SK-N-MC (cell line): ENCODE measurements around the gene C4BPA.

Experiments
- EZH2 ChIP-seq: fragments of 200-600 bp; sonication (generic); IDR thresholded peaks from one replicate; pipeline ENCODE4 v1.6.1; 2017; ENCODE audit warnings: antibody characterized with exemption
- POLR2AphosphoS5 ChIP-seq: IDR thresholded peaks from 2 replicates; pipeline ENCODE4 v1.6.1; 2012; ENCODE audit warnings: mild to moderate bottlenecking, low read depth, low read length, borderline replicate concordance

DNA sequence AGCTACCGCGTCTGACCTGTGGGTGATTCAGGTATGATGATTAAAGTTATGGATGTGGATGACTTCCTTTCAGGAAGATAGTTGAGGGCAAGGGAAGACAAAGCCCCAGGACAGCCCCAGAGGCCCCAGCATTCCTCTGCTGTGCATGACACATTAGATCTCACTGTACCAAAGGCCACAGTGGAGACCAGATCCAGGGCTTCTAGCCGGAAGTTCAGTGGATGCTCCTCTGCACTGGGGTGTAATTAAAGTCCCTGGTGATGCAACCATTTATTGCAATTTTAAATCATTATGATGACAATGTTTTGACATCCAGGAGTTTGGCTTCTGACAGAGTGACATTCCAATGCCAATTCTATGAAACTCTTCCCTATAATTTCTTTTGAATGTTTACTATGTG is 5.0 kb downstream of the C4BPA start:
- TF ChIP-seq POLR2AphosphoS5 (no peak), EZH2 (no peak)
